ENCODE data around the gene HDGFL2. TPM values are rescaled to one million over a fixed set of nuclear protein-coding genes. Genes with fewer than 3 reads are reported as not detected.

HDGFL2 gene
- total RNA-seq, 1 experiment from 2014 or later: 75.2 TPM

GRCh38 chr19:4482721-4483364, 10.7 kb downstream of the HDGFL2 start:
- Histone ChIP-seq H2AFZ (ENCODE audit: low read depth, low read length, poor library complexity, severe bottlenecking) (no peak overlapping the region), H3K9me2 (ENCODE audit: insufficient read depth) (no peaks in the 10 kb centered on the region), H3K79me2 (ENCODE audit: insufficient read depth, low read length) (peaks cover 2% of the 10 kb centered on the region; the same call in 1 of the 2 replicates), H3K9me3 (ENCODE audit: control insufficient read depth in 1 of 2, insufficient read depth in 1 of 2, low read depth in 1 of 2, low read length in 2 of 2) (no peaks in the 10 kb centered on the region), H3K4me1 (ENCODE audit: control insufficient read depth in 1 of 2, insufficient read depth in 2 of 2, low read length in 2 of 2) (no peaks in the 10 kb centered on the region; a peak in 1 of 4 replicates), H3K4me3 (replicated peaks in 1 of 2; ENCODE audit: low read depth in 1 of 2, low read length in 2 of 2) (no peak overlapping the region), H4K20me1 (ENCODE audit: insufficient read depth) (no peaks in the 10 kb centered on the region), H3K27me3 (ENCODE audit: insufficient read depth, low read length) (no peaks in the 10 kb centered on the region), H3K36me3 (ENCODE audit: control insufficient read depth in 1 of 2, insufficient read depth in 2 of 2, low read length in 2 of 2) (peaks cover 5 to 10% of the 10 kb centered on the region in 2 experiments; a peak in 3 of 4 replicates), H3K4me2 (ENCODE audit: low read length) (no peak overlapping the region), H3K27ac (ENCODE audit: low read depth, low read length) (no peak overlapping the region), H3K9ac (ENCODE audit: low read length) (no peak overlapping the region)
- intact Hi-C loops (cut with micrococcal nuclease): no loop called here
- ATAC-seq: peak; percentile 58
- ChIA-PET CTCF (no interaction called here), POLR2A (interaction anchor here (0.6 kb wide), 1 partner anchor 11 kb away, joined by 3 read pairs; the partner anchor contains the start of gene HDGFL2), RAD21 (ENCODE audit: low non-redundant PET in 1 of 2, low total read pairs in 2 of 2, uncharacterized antibody in 2 of 2, unreplicated experiment in 2 of 2) (no interaction called here)
- no peak for TF ChIP-seq RAD21 (IDR thresholded peaks at IDR 0.05; ENCODE audit: low read depth)
- TF ChIP-seq REST (IDR thresholded peaks at IDR 0.05; ENCODE audit: low read depth): no peak
- no peak for TF ChIP-seq FOSL1 (IDR thresholded peaks at IDR 0.05; ENCODE audit: low read depth)
- TF ChIP-seq ZFX (IDR thresholded peaks at IDR 0.05): no peak
- TF ChIP-seq EZH2phosphoT487 (IDR thresholded peaks at IDR 0.05; ENCODE audit: borderline replicate concordance): no peak
- TF ChIP-seq CEBPB (IDR thresholded peaks at IDR 0.05; ENCODE audit: low read depth): no peak
- no peak for TF ChIP-seq JUND (IDR thresholded peaks at IDR 0.05)
- TF ChIP-seq SIN3A (IDR thresholded peaks at IDR 0.05; ENCODE audit: low read depth): no peak
- no peak for TF ChIP-seq ATF3 (IDR thresholded peaks at IDR 0.05)
- TF ChIP-seq POLR2AphosphoS5 (IDR thresholded peaks at IDR 0.05; ENCODE audit: low read depth, low read length): no peak
- no peak for TF ChIP-seq ELF1 (IDR thresholded peaks at IDR 0.05; ENCODE audit: borderline replicate concordance, low read depth)
- TF ChIP-seq YY1 (IDR thresholded peaks at IDR 0.05; ENCODE audit: extremely low read depth, insufficient replicate concordance, low read depth, low read length): no peak
- TF ChIP-seq CBX3 (IDR thresholded peaks at IDR 0.05; ENCODE audit: low read depth): no peak
- no peak for TF ChIP-seq ZBTB33 (IDR thresholded peaks at IDR 0.05; ENCODE audit: extremely low read depth, insufficient replicate concordance, low read length)
- no peak for TF ChIP-seq ZNF274 (IDR thresholded peaks at IDR 0.05; ENCODE audit: low read depth, low read length)
- no peak for DNase-seq (ENCODE audit: low read depth, low spot score)
- no TSS peak for BruUV-seq (replicated peaks)
